GM19035 (cell line): ENCODE results near the gene GFOD2.

Source experiments
- ATAC-seq: cut with Tn5 transposase; IDR thresholded peaks from one replicate; pipeline ENCODE4 v1.9.1; 2021; ENCODE audit not compliant: unreplicated experiment

The GFOD2 gene

GRCh38 chr16:67673712-67674580 lies 45.2 kb downstream of the GFOD2 start:
- ATAC-seq: no peak

- no peak for ATAC-seq
Observed at GRCh38 chr16:67672739-67673662, 46.1 kb downstream of the GFOD2 start.

- no peak for ATAC-seq
Observed at GRCh38 chr16:67672306-67672705, 46.8 kb downstream of the GFOD2 start.

- ATAC-seq: no peak
Observed at GRCh38 chr16:67669499-67670101, 49.5 kb downstream of the GFOD2 start.

GRCh38 chr16:67668495-67669157 lies 50.5 kb downstream of the GFOD2 start:
- ATAC-seq: no peak

GRCh38 chr16:67667817-67668494 lies 51.2 kb downstream of the GFOD2 start:
- ATAC-seq: peak; percentile 74

GRCh38 chr16:67667453-67667816 lies 51.7 kb downstream of the GFOD2 start:
- ATAC-seq: no peak

- peak; percentile 66 for ATAC-seq
Observed at GRCh38 chr16:67666559-67667452, 52.3 kb downstream of the GFOD2 start, which contains the start of the genes C16orf86 and ENKD1. C16orf86 (plus strand) TSS chr16:67666814; CDS start chr16:67666971, 157 bp downstream. ENKD1 (minus strand) TSS chr16:67666750; CDS start chr16:67666442, 308 bp downstream.

- no peak for ATAC-seq
Observed at GRCh38 chr16:67666032-67666551, 53.0 kb downstream of the GFOD2 start.

- no peak for ATAC-seq
Observed at GRCh38 chr16:67665598-67665997, 53.5 kb downstream of the GFOD2 start.

- no peak for ATAC-seq
Observed at GRCh38 chr16:67664871-67665270, 54.2 kb downstream of the GFOD2 start.

GRCh38 chr16:67664258-67664657 lies 54.9 kb downstream of the GFOD2 start:
- no peak for ATAC-seq

- ATAC-seq: no peak
Observed at GRCh38 chr16:67663877-67664222, 55.3 kb downstream of the GFOD2 start.

GRCh38 chr16:67663151-67663876 lies 55.8 kb downstream of the GFOD2 start:
- ATAC-seq: no peak

- no peak for ATAC-seq
Observed at GRCh38 chr16:67662653-67663010, 56.5 kb downstream of the GFOD2 start.

GRCh38 chr16:67661886-67662652 lies 57.0 kb downstream of the GFOD2 start:
- ATAC-seq: no peak

- ATAC-seq: peak; percentile 1
Observed at GRCh38 chr16:67661101-67661761, 57.9 kb downstream of the GFOD2 start.
